Activated CD8-positive, alpha-beta T cell treated with anti-CD3 and anti-CD28 coated beads, Interleukin-2, amount 10 ng/mL, durations not matched to agents 7 days and 5 days (primary cell): Measurements from ENCODE around the gene NOC3L. TPM values are rescaled to one million over a fixed set of nuclear protein-coding genes. Genes with fewer than 3 reads are reported as not detected.

Experiments used
- ATAC-seq: fragments of 150-1000 bp; cut with Tn5 transposase; one replicate; pipeline ENCODE4 v1.10.0; 2021; ENCODE audit warnings: moderate library complexity
- CTCF ChIA-PET: fragments of 350-600 bp; sonication (Branson Sonifier 250); formaldehyde crosslinking; loops from one replicate; lab custom pipeline; 2021; ENCODE audit warnings: antibody characterized with exemption; lab: Charles Lee
- POLR2A ChIA-PET: fragments of 350-600 bp; sonication (Branson Sonifier 250); formaldehyde crosslinking; loops from one replicate; lab custom pipeline; 2021; ENCODE audit warnings: antibody characterized with exemption; lab: Charles Lee
- DNase-seq: peaks from one replicate; pipeline ENCODE4 v3.0.0-alpha.2; 2020
- H3K27ac Mint-ChIP-seq: one replicate; pipeline ENCODE4 v1.8.0; 2021; ENCODE audit warnings: mild to moderate bottlenecking, mixed read lengths
- H3K27me3 Mint-ChIP-seq: one replicate; pipeline ENCODE4 v1.8.0; 2021; ENCODE audit warnings: low read depth, mixed read lengths
- H3K36me3 Mint-ChIP-seq: one replicate; pipeline ENCODE4 v1.8.0; 2021; ENCODE audit warnings: low read depth, mixed read lengths
- H3K4me1 Mint-ChIP-seq: one replicate; pipeline ENCODE4 v1.8.0; 2021; ENCODE audit warnings: low read depth, mixed read lengths
- H3K4me3 Mint-ChIP-seq: one replicate; pipeline ENCODE4 v1.8.0; 2021; ENCODE audit warnings: mild to moderate bottlenecking, mixed read lengths
- H3K9me3 Mint-ChIP-seq: one replicate; pipeline ENCODE4 v1.8.0; 2022; ENCODE audit warnings: mixed read lengths; ENCODE audit not compliant: insufficient read depth
- total RNA-seq, 2 experiments: library from RNA; stranded (reverse); gene quantifications; one replicate each; pipeline ENCODE4 v1.2.3, GENCODE V29; 2021

The NOC3L gene
- total RNA-seq, 2 experiments from 2014 or later, result 21.6 to 22.2 TPM

DNA sequence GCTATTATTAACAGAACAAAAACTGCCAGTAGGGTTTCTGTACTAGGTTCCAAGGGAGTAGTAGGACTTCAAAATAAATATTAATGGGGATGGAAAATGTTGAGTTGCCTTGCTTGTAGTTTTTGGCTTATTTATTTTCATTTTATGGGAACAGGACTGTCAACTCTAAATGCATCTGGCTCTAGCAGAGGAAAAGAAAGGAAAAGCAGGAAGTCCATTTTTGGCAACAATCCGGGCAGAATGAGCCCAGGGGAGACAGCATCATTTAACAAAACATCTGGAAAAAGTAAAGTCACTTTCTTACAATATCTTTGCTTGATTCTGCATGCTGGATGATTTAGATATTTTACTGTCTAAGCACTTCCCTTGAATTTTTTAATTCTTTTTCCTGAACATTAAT, 69.4 kb downstream of the NOC3L start:
- no peaks in the 10 kb centered on the region for H3K36me3 Mint-ChIP-seq
- CTCF ChIA-PET, result no interaction called here
- DNase-seq, result no peak
- no peaks in the 10 kb centered on the region for H3K9me3 Mint-ChIP-seq
- POLR2A ChIA-PET, result no interaction called here
- H3K27me3 Mint-ChIP-seq, result peaks cover 39% of the 10 kb centered on the region
- no peak overlapping the region for H3K27ac Mint-ChIP-seq
- no peak overlapping the region for H3K4me3 Mint-ChIP-seq
- no peak for ATAC-seq
- H3K4me1 Mint-ChIP-seq, result no peaks in the 10 kb centered on the region

DNA sequence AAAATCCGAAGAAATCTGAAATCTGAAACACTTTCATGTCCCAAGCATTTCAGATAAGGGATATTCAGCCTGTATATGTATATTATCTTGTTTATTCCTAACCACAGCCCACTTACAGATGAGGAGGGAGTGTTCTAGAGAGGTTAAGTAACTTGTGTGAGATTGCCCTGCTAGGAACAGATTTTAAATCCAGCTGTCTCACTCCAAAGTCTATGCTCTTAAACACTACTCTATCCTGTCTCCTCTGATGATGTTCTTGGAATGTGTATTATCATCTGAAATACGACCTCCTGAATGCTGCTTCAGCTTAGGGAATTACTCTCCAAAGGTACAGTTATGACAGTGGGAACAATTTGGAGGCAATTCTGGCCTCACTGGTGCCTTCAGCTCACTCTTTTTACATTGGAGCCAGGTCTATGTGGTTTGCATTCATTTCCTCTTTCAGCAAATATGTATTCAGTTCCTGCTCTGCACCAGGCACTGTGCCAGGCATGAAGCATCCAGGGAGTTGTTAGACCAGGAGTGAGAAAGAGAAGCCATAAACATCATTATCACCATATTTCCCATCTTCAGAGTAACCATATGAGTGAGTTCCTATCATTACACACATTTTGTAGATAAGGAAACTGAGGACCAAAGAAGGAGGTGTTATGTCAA, 70.2 kb downstream of the NOC3L start:
- no peak for DNase-seq
- POLR2A ChIA-PET, result no interaction called here
- Mint-ChIP-seq H3K9me3 (no peaks in the 10 kb centered on the region), H3K27me3 (peaks cover 35% of the 10 kb centered on the region), H3K4me1 (no peaks in the 10 kb centered on the region), H3K27ac (no peak overlapping the region), H3K4me3 (no peak overlapping the region), H3K36me3 (no peaks in the 10 kb centered on the region)
- no peak for ATAC-seq
- CTCF ChIA-PET, result interaction anchor here (1.2 kb wide), 1 partner anchor 28 kb away, joined by 3 read pairs; no protein-coding TSS in a partner anchor

DNA sequence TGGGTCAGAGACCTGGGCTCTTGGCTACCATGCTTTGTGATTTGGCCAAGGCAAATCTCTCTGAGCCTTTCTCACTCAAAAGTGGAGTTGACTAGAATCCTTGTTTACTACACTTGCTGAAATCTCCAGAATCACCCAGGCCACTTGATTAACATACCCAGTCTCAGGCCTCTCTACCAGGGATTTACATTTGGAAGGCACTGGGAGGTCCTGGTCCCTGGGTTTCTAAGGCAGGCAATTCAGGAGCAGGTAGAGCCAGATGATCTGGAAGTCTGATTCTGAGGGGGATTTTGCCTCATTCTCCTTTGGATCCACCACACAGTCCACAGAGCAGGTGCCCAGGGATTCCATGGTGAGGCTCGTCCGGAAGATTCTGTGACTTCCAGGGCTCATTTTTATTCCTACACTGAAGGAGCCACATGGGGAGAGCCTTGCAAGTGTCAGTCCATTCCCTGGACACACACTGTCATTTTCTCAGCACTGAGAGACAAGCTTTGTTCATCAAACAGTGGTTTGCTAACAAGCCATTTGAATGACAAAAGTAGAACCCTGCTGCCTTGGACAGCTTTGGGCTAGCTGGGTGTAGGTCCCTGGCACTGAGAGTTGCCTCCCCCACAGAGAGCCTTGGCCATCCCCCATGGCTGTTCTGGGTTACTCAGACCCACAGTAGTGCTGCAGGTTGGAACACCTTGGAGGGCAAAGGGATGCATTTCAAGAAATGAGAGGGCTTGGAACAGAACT, 74.2 kb downstream of the NOC3L start:
- Mint-ChIP-seq H3K4me3 (no peak overlapping the region), H3K27me3 (peaks cover 35% of the 10 kb centered on the region), H3K4me1 (peaks cover 5% of the 10 kb centered on the region), H3K36me3 (no peaks in the 10 kb centered on the region), H3K9me3 (no peaks in the 10 kb centered on the region), H3K27ac (no peak overlapping the region)
- no peak for DNase-seq
- ChIA-PET POLR2A (no interaction called here), CTCF (interaction anchor here (1.8 kb wide), 1 partner anchor 32 kb away, joined by 4 read pairs; no protein-coding TSS in a partner anchor)
- no peak for ATAC-seq

DNA sequence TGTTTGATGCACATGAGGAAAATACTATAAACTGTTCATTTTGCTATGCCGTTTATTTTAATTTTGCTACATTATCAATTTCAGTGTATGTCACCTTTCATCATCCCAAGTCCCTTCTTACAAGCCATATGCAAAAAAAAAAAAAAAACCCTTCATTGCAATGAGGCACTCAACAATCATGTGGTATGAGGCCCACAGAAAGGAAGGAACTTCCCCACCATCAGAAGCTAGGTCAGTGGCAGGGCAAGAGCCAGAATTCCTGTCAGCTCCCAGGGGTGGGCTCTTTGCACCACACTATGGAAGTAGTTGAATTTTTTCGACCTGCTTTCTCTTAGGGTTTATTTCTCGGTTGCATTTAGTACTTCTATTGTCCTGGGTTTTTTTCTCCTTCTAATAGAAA, 75.4 kb downstream of the NOC3L start:
- H3K27ac Mint-ChIP-seq, result no peak overlapping the region
- H3K27me3 Mint-ChIP-seq, result peaks cover 28% of the 10 kb centered on the region
- peaks cover 5% of the 10 kb centered on the region for H3K4me1 Mint-ChIP-seq
- no peak for DNase-seq
- no peak overlapping the region for H3K4me3 Mint-ChIP-seq
- POLR2A ChIA-PET, result no interaction called here
- H3K9me3 Mint-ChIP-seq, result no peaks in the 10 kb centered on the region
- no peak for ATAC-seq
- CTCF ChIA-PET, result no interaction called here
- no peaks in the 10 kb centered on the region for H3K36me3 Mint-ChIP-seq

DNA sequence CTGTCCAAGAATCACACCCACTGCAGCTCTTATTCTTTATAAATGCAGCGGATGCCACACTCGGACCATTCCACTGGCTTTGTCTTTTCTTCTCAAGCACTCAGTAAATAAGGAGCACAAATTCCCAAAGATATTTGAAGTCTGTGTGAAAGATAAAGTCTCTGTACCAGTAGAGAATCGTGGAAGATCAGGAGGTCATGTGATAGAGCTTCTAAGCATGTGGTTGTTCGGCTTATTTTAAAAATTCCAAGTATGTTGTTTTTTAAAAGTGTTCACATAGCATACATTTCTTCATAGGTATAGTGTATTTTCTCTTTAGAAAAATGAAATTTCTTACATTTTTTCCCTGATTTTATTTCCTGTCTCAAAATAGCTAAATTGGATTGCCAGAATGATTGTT, 75.8 kb downstream of the NOC3L start:
- ChIA-PET POLR2A (no interaction called here), CTCF (no interaction called here)
- Mint-ChIP-seq H3K4me3 (no peak overlapping the region), H3K36me3 (no peaks in the 10 kb centered on the region), H3K27ac (no peak overlapping the region), H3K9me3 (no peaks in the 10 kb centered on the region), H3K27me3 (peaks cover 28% of the 10 kb centered on the region), H3K4me1 (peaks cover 5% of the 10 kb centered on the region)
- DNase-seq (no peak), ATAC-seq (no peak)

DNA sequence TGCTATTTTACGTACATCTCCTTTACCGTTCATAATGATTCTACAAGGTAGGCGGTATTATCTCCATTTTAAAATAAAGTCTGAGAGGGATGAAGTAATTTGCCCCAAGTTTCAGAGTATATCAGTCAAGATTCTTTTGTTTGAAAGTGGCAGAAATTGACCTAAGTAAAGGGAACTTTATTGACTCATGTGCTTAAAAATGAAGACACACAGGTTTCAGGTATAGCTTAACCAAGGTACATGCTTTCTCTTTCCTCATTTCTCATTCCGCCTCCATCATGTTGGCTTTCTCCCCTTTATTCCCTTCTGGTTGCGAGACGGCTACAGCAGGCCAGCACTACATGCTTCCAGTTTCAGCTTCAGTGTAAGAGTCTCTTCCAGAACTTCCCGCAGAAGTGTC, 77.5 kb downstream of the NOC3L start:
- Mint-ChIP-seq H3K4me1 (peaks cover 5% of the 10 kb centered on the region), H3K27me3 (peaks cover 28% of the 10 kb centered on the region), H3K27ac (no peak overlapping the region), H3K4me3 (no peak overlapping the region), H3K36me3 (no peaks in the 10 kb centered on the region), H3K9me3 (no peaks in the 10 kb centered on the region)
- ATAC-seq (no peak), DNase-seq (no peak)
- ChIA-PET POLR2A (no interaction called here), CTCF (no interaction called here)

Other genes with a start within 250 kb of the NOC3L start
- gene TBC1D12, start 39.6 kb upstream of the NOC3L start, total RNA-seq, result under 1 TPM in 1 of 2 experiments, not detected in 1; 0.05 TPM
- 100 to 1,000 TPM; 157 to 164 TPM for gene HELLS, start 182.8 kb upstream of the NOC3L start, total RNA-seq